ENCODE results near the gene LDLRAD4. TPM values are rescaled to one million over a fixed set of nuclear protein-coding genes. Genes with fewer than 3 reads are reported as not detected.

LDLRAD4 gene
- total RNA-seq, 2 donors from 2014 or later, result 33.1 to 41.2 TPM

GRCh38 chr18:13518382-13518781 is 299.8 kb downstream of the LDLRAD4 start:
- Histone ChIP-seq H3K36me3 (no peaks in the 10 kb centered on the region), H3K27me3 (no peaks in the 10 kb centered on the region), H3K27ac (no peak overlapping the region), H3K4me3 (no peak overlapping the region), H3K4me1 (peaks cover 0 to 27% of the 10 kb centered on the region in 2 donors), H3K9me3 (peaks cover 0 to 8% of the 10 kb centered on the region in 2 donors)
- no peak for TF ChIP-seq CTCF (IDR thresholded peaks at IDR 0.05)
- DNase-seq (ENCODE audit: low spot score), result no peak

- H3K36me3 ChIP-seq, result no peaks in the 10 kb centered on the region
- no peak for TF ChIP-seq CTCF (IDR thresholded peaks at IDR 0.05)
- H3K4me1 ChIP-seq, result peaks cover 0 to 30% of the 10 kb centered on the region in 2 donors
- no peak overlapping the region for H3K4me3 ChIP-seq
- H3K27me3 ChIP-seq, result no peaks in the 10 kb centered on the region
- peak; percentile 85 for DNase-seq (ENCODE audit: low spot score)
- H3K9me3 ChIP-seq, result peaks cover 0 to 8% of the 10 kb centered on the region in 2 donors
- H3K27ac ChIP-seq, result peak overlapping the region; percentile 71 to 85
Observed at GRCh38 chr18:13520306-13520705, 301.7 kb downstream of the LDLRAD4 start.

- no peaks in the 10 kb centered on the region for H3K27me3 ChIP-seq
- no peaks in the 10 kb centered on the region for H3K36me3 ChIP-seq
- H3K27ac ChIP-seq, result peak overlapping the region; percentile 71 to 85
- peaks cover 0 to 34% of the 10 kb centered on the region in 2 donors for H3K4me1 ChIP-seq
- peak; percentile 57 for DNase-seq (ENCODE audit: low spot score)
- no peak overlapping the region for H3K4me3 ChIP-seq
- H3K9me3 ChIP-seq, result peaks cover 0 to 8% of the 10 kb centered on the region in 2 donors
- TF ChIP-seq CTCF (IDR thresholded peaks at IDR 0.05), result no peak
Observed at GRCh38 chr18:13520741-13521140, 302.2 kb downstream of the LDLRAD4 start.

DNA sequence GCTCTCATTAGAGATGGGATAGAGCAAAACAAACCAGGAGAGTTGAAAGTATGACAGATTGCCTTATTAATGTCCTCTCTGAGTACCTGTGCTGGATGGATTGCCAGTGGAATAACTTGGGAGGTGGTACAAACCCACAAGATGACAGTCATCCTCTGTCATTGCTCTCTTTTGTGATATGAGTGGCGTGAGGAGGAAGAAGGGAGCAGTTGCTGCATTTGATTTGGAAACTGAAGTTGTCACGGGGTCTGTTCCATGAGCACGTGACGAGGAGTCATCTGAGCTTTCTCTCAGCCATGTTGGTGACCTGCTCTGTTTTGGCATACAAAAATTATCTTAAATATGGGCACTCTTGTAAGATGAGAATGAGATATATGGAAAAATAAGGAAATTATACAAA is 302.9 kb downstream of the LDLRAD4 start:
- DNase-seq (ENCODE audit: low spot score), result peak; percentile 56
- H3K27me3 ChIP-seq, result no peaks in the 10 kb centered on the region
- H3K9me3 ChIP-seq, result peaks cover 0 to 8% of the 10 kb centered on the region in 2 donors
- no peak overlapping the region for H3K4me3 ChIP-seq
- peak overlapping the region; percentile 71 to 85 for H3K27ac ChIP-seq
- TF ChIP-seq CTCF (IDR thresholded peaks at IDR 0.05), result no peak
- no peaks in the 10 kb centered on the region for H3K36me3 ChIP-seq
- H3K4me1 ChIP-seq, result peaks cover 0 to 35% of the 10 kb centered on the region in 2 donors

- TF ChIP-seq CTCF (IDR thresholded peaks at IDR 0.05), result no peak
- H3K9me3 ChIP-seq, result peaks cover 0 to 8% of the 10 kb centered on the region in 2 donors
- peaks cover 0 to 35% of the 10 kb centered on the region in 2 donors for H3K4me1 ChIP-seq
- no peak for DNase-seq (ENCODE audit: low spot score)
- H3K4me3 ChIP-seq, result no peak overlapping the region
- no peaks in the 10 kb centered on the region for H3K27me3 ChIP-seq
- H3K27ac ChIP-seq, result peak overlapping the region in 1 of 2 donors; percentile 85
- H3K36me3 ChIP-seq, result no peaks in the 10 kb centered on the region
Observed at GRCh38 chr18:13522256-13522655, 303.7 kb downstream of the LDLRAD4 start.
